PC-3 (cell line): ENCODE results near the gene DNAH2.

Experiments
- CTCF ChIP-seq: fragments of 300-600 bp; sonication (generic); conservative IDR thresholded peaks from 2 replicates; pipeline ENCODE4 v1.5.1; 2017; ENCODE audit warnings: antibody characterized with exemption, low read depth, mild to moderate bottlenecking, low read length
- EZH2 ChIP-seq: fragments of 300-600 bp; sonication (generic); IDR thresholded peaks from one replicate; pipeline ENCODE4 v1.6.1; 2017; ENCODE audit warnings: antibody characterized with exemption, mild to moderate bottlenecking, low read length; ENCODE audit not compliant: unreplicated experiment
- EZH2phosphoT487 ChIP-seq: fragments of 300-600 bp; sonication (generic); IDR thresholded peaks from 2 replicates; pipeline ENCODE4 v1.6.1; 2018; ENCODE audit warnings: mild to moderate bottlenecking, antibody characterized with exemption, low read length, borderline replicate concordance

- TF ChIP-seq CTCF (peak; percentile 26; the same call in 1 of the 2 replicates), EZH2 (no peak), EZH2phosphoT487 (no peak)
These were observed 139.5 kb downstream of the DNAH2 start, which contains the start of gene NAA38 for GRCh38 chr17:7856811-7857712.
